Mesendoderm (in vitro differentiated cells): ENCODE data around the gene TOP2B.

Experiments used
- DNase-seq: peaks from one replicate; pipeline ENCODE4 v3.0.0; 2013
- H2AK5ac ChIP-seq: 2 replicates; pipeline ENCODE4 v1.6.1; 2013; ENCODE audit warnings: low read length, inconsistent platforms
- H2BK120ac ChIP-seq: 2 replicates; pipeline ENCODE4 v1.6.1; 2013; ENCODE audit warnings: low read depth, mild to moderate bottlenecking, low read length, moderate library complexity, mixed read lengths
- H2BK15ac ChIP-seq: replicated peaks from 2 replicates; pipeline ENCODE4 v1.6.1; 2013; ENCODE audit warnings: low read depth, mild to moderate bottlenecking, moderate library complexity
- H2BK5ac ChIP-seq: 2 replicates; pipeline ENCODE4 v1.6.1; 2013; ENCODE audit warnings: low read length, inconsistent platforms
- H3K18ac ChIP-seq: 2 replicates; pipeline ENCODE4 v1.6.1; 2013; ENCODE audit warnings: mild to moderate bottlenecking, low read length, mixed read lengths
- H3K23ac ChIP-seq: one replicate; pipeline ENCODE4 v1.6.1; 2013; ENCODE audit warnings: low read length
- H3K27ac ChIP-seq: 2 replicates; pipeline ENCODE4 v1.5.1; 2013; ENCODE audit warnings: low read depth, mild to moderate bottlenecking, inconsistent platforms, low read length, moderate library complexity
- H3K27me3 ChIP-seq: 2 replicates; pipeline ENCODE4 v1.6.1; 2013; ENCODE audit warnings: low read length, control low read depth, mild to moderate bottlenecking, inconsistent platforms; ENCODE audit not compliant: insufficient read depth, poor library complexity
- H3K36me3 ChIP-seq: 2 replicates; pipeline ENCODE4 v1.6.1; 2013; ENCODE audit warnings: low read length, inconsistent platforms; ENCODE audit not compliant: control insufficient read depth, insufficient read depth
- H3K4ac ChIP-seq: one replicate; pipeline ENCODE4 v1.6.1; 2013; ENCODE audit warnings: low read depth, mild to moderate bottlenecking, low read length, moderate library complexity
- H3K4me1 ChIP-seq: 2 replicates; pipeline ENCODE4 v1.6.1; 2013; ENCODE audit warnings: low read depth, low read length, inconsistent platforms; ENCODE audit not compliant: control insufficient read depth
- H3K4me2 ChIP-seq: 2 replicates; pipeline ENCODE4 v1.6.1; 2013; ENCODE audit warnings: low read length
- H3K4me3 ChIP-seq: 2 replicates; pipeline ENCODE4 v1.5.1; 2013; ENCODE audit warnings: mild to moderate bottlenecking, low read length
- H3K56ac ChIP-seq: one replicate; pipeline ENCODE4 v1.6.1; 2013; ENCODE audit warnings: low read length
- H3K79me1 ChIP-seq: 2 replicates; pipeline ENCODE4 v1.6.1; 2013; ENCODE audit warnings: low read length, inconsistent platforms
- H3K79me2 ChIP-seq: 2 replicates; pipeline ENCODE4 v1.6.1; 2013; ENCODE audit warnings: mild to moderate bottlenecking, low read length; ENCODE audit not compliant: control insufficient read depth, insufficient read depth
- H3K9ac ChIP-seq: 2 replicates; pipeline ENCODE4 v1.6.1; 2013; ENCODE audit warnings: low read length, inconsistent platforms
- H4K5ac ChIP-seq: one replicate; pipeline ENCODE4 v1.6.1; 2013; ENCODE audit warnings: low read length
- H4K8ac ChIP-seq: one replicate; pipeline ENCODE4 v1.6.1; 2013; ENCODE audit warnings: low read depth, mild to moderate bottlenecking, control low read depth, low read length, moderate library complexity
- WGBS: extraction: QIAGEN DNeasy Blood & Tissue Kit; methylation state at CpG from one replicate; pipeline ENCODE4 v1.1.7; 2013; ENCODE audit warnings: low lambda C conversion rate, missing lambda C conversion rate; ENCODE audit not compliant: insufficient coverage; ENCODE audit errors: extremely low coverage; 5-methylcytosine and 5-hydroxymethylcytosine counted together

The TOP2B gene

GRCh38 chr3:25690768-25691533 lies 26.2 kb upstream of the TOP2B start:
- H3K4me2 ChIP-seq: no peak overlapping the region
- no peak overlapping the region for H4K8ac ChIP-seq
- no peak overlapping the region for H3K18ac ChIP-seq
- no peak overlapping the region for H3K4ac ChIP-seq
- H3K36me3 ChIP-seq: no peaks in the 10 kb centered on the region
- WGBS: no CpG with 5 or more reads among the region's 2 CpGs
- H3K4me1 ChIP-seq: no peaks in the 10 kb centered on the region
- no peaks in the 10 kb centered on the region for H3K27me3 ChIP-seq
- no peaks in the 10 kb centered on the region for H3K79me1 ChIP-seq
- H3K79me2 ChIP-seq: no peaks in the 10 kb centered on the region
- no peak overlapping the region for H4K5ac ChIP-seq
- no peak overlapping the region for H2BK5ac ChIP-seq
- H3K9ac ChIP-seq: no peak overlapping the region
- H3K4me3 ChIP-seq: no peak overlapping the region
- no peak overlapping the region for H3K56ac ChIP-seq
- no peak overlapping the region for H2BK120ac ChIP-seq
- H2AK5ac ChIP-seq: no peak overlapping the region
- no peak overlapping the region for H3K27ac ChIP-seq
- no peak for DNase-seq
- no peak overlapping the region for H3K23ac ChIP-seq
- peak overlapping the region; percentile 36 for H2BK15ac ChIP-seq

DNA sequence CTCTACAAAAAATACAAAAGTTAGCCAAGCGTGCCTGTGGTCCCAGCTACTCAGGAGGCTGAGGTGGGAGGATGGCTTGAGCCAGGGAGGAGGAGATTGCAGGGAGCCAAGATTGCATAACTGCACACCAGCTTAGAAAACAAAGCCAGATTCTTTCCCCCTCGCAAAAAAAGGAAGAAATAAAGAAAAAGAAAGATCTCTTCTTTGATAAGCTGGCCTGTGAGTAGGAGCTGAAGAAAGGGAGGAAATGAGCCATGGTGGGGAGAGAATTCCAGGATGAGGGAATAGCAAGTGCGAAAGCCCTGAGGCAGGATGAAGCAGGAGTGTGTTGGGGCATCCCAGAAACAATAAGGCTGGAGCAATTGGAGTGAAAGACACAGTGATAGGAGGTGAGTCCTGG lies 24.5 kb upstream of the TOP2B start:
- Histone ChIP-seq H3K36me3 (no peaks in the 10 kb centered on the region), H4K8ac (no peak overlapping the region), H3K4me1 (no peaks in the 10 kb centered on the region), H3K79me1 (no peaks in the 10 kb centered on the region), H4K5ac (no peak overlapping the region), H3K27ac (no peak overlapping the region), H3K27me3 (no peaks in the 10 kb centered on the region), H2AK5ac (no peak overlapping the region), H3K9ac (no peak overlapping the region), H3K56ac (no peak overlapping the region), H3K4ac (no peak overlapping the region), H2BK120ac (no peak overlapping the region), H3K4me2 (no peak overlapping the region), H3K18ac (no peak overlapping the region), H3K23ac (no peak overlapping the region), H3K79me2 (no peaks in the 10 kb centered on the region), H2BK15ac (no peak overlapping the region), H3K4me3 (no peak overlapping the region), H2BK5ac (no peak overlapping the region)
- peak; percentile 78 for DNase-seq
- WGBS: no CpG with 5 or more reads among the region's 3 CpGs

DNA sequence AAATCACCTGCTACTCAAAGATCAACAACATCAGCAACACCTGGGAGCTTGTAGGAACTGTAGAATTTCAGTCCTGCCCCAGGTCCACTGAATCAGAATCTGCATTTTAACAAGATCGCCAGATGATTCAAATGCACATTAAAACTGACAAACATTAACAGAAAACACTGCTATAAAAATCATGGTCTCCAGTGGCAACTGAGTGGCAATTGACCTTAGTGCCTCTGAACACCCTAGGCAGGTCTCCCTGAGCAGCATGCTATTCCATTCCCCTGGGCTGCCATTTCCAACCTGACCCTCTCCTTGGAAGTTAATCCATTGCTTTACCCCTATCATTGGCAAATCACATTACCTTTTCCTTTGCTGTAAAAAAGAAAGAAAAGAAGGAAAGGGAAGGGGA lies 23.0 kb upstream of the TOP2B start:
- H3K27ac ChIP-seq: no peak overlapping the region
- H3K4ac ChIP-seq: no peak overlapping the region
- H3K36me3 ChIP-seq: no peaks in the 10 kb centered on the region
- H2AK5ac ChIP-seq: no peak overlapping the region
- H3K23ac ChIP-seq: no peak overlapping the region
- no peak overlapping the region for H2BK120ac ChIP-seq
- H2BK5ac ChIP-seq: no peak overlapping the region
- no peaks in the 10 kb centered on the region for H3K79me2 ChIP-seq
- no peak overlapping the region for H3K56ac ChIP-seq
- no peak overlapping the region for H3K18ac ChIP-seq
- H2BK15ac ChIP-seq: no peak overlapping the region
- H3K79me1 ChIP-seq: no peaks in the 10 kb centered on the region
- DNase-seq: no peak
- no peaks in the 10 kb centered on the region for H3K4me1 ChIP-seq
- H4K5ac ChIP-seq: no peak overlapping the region
- no peaks in the 10 kb centered on the region for H3K27me3 ChIP-seq
- WGBS: no CpG with 5 or more reads among the region's 1 CpG
- no peak overlapping the region for H3K9ac ChIP-seq
- H3K4me3 ChIP-seq: no peak overlapping the region
- H4K8ac ChIP-seq: no peak overlapping the region
- no peak overlapping the region for H3K4me2 ChIP-seq

DNA sequence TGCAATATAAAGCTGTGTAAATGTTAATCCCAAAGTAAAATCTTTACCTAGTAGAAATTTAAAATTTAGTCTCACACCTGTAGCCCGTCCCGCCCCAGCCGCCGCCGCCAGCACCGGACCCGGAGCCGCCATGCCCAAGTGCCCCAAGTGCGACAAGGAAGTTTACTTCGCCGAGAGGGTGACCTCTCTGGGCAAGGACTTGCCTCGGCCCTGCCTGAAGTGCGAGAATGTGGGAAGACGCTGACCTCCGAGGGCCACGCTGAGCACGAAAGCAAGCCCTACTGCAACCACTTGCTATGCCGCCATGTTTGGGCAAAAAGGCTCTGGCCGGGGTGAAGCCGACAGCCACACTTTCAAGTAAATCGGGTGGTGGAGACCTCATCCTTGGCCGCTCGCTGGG lies 22.1 kb upstream of the TOP2B start:
- Histone ChIP-seq H4K5ac (no peak overlapping the region), H3K56ac (no peak overlapping the region), H3K27me3 (no peaks in the 10 kb centered on the region), H3K9ac (no peak overlapping the region), H3K4ac (no peak overlapping the region), H3K36me3 (no peaks in the 10 kb centered on the region), H4K8ac (no peak overlapping the region), H3K79me1 (no peaks in the 10 kb centered on the region), H2BK15ac (no peak overlapping the region), H3K27ac (no peak overlapping the region), H3K4me2 (no peak overlapping the region), H2BK5ac (no peak overlapping the region), H3K18ac (no peak overlapping the region), H3K4me3 (no peak overlapping the region), H3K23ac (no peak overlapping the region), H2BK120ac (no peak overlapping the region), H2AK5ac (no peak overlapping the region), H3K4me1 (no peaks in the 10 kb centered on the region), H3K79me2 (no peaks in the 10 kb centered on the region)
- WGBS: no CpG with 5 or more reads among the region's 23 CpGs
- no peak for DNase-seq

DNA sequence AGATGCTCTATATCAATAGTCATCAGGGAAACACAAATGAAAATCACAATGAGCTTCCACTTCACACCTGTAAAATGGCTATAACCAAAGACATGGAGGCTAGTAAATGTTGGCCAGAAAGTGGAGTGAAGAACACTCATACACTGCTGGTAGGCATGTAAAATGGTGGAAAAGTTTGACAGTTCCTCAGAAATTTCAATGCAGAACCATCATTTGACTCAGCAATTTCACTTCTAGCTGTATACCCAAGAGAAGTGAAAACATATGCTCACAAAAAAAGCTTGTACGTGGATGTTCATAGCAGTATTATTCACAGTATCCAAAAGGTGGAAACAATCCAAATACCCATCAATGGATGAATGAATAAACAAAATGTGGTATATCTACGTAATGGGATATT lies 19.2 kb upstream of the TOP2B start:
- Histone ChIP-seq H3K4me2 (no peak overlapping the region), H3K4me1 (no peaks in the 10 kb centered on the region), H2BK5ac (no peak overlapping the region), H3K79me1 (no peaks in the 10 kb centered on the region), H3K27ac (no peak overlapping the region), H4K5ac (no peak overlapping the region), H3K56ac (no peak overlapping the region), H3K36me3 (no peaks in the 10 kb centered on the region), H3K4ac (no peak overlapping the region), H3K27me3 (no peaks in the 10 kb centered on the region), H3K79me2 (no peaks in the 10 kb centered on the region), H4K8ac (no peak overlapping the region), H2BK15ac (no peak overlapping the region), H3K18ac (no peak overlapping the region), H3K4me3 (no peak overlapping the region), H2AK5ac (no peak overlapping the region), H2BK120ac (no peak overlapping the region), H3K23ac (no peak overlapping the region), H3K9ac (no peak overlapping the region)
- WGBS: no CpG with 5 or more reads among the region's 2 CpGs
- no peak for DNase-seq

DNA sequence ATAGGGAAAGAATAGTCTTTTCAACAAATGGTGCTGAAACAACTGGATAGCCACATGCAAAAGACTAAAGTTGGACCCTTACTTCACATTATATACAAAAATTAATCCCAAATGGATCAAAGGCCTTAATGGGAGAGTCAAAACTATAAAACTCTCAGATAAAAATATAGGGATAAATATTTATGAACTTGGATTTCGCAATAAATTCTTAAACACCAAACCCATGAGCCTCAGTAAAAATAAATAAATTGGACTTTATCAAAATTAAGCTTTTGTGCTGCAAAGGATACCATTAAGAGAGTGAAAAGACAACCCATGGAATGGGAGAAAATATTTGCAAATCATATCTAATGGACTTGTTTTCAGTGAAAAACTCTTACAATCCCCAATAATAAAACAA lies 18.7 kb upstream of the TOP2B start:
- Histone ChIP-seq H3K4me2 (no peak overlapping the region), H2BK15ac (no peak overlapping the region), H2AK5ac (no peak overlapping the region), H3K79me1 (no peaks in the 10 kb centered on the region), H3K4ac (no peak overlapping the region), H3K4me1 (no peaks in the 10 kb centered on the region), H2BK5ac (no peak overlapping the region), H3K79me2 (no peaks in the 10 kb centered on the region), H3K18ac (no peak overlapping the region), H3K36me3 (no peaks in the 10 kb centered on the region), H2BK120ac (no peak overlapping the region), H3K9ac (no peak overlapping the region), H4K8ac (no peak overlapping the region), H3K56ac (no peak overlapping the region), H4K5ac (no peak overlapping the region), H3K4me3 (no peak overlapping the region), H3K27ac (no peak overlapping the region), H3K27me3 (no peaks in the 10 kb centered on the region), H3K23ac (no peak overlapping the region)
- no CpG with 5 or more reads among the region's 1 CpG for WGBS
- DNase-seq: no peak
